SJSA1 (cell line): ENCODE measurements around the gene C3orf18. TPM values are rescaled to one million over a fixed set of nuclear protein-coding genes. Genes with fewer than 3 reads are reported as not detected.

Source experiments
- total RNA-seq: library from RNA; depleted of rRNA; stranded (reverse); fragments of >200 nt; shearing (Covaris generic); gene quantifications from 2 replicates; pipeline ENCODE4 v1.2.3, GENCODE V29; 2014; rRNA removed

Gene C3orf18
- total RNA-seq, 1 experiment from 2014 or later = 9.1 TPM

Other genes starting within 250 kb of the C3orf18 start
- 27.5 and 41.9 TPM in 2 replicates for gene HYAL2, start 245.0 kb downstream of the C3orf18 start, total RNA-seq
- 18.7 and 46.7 TPM in 2 replicates for gene TUSC2, start 239.5 kb downstream of the C3orf18 start, total RNA-seq
- 17.4 and 21.1 TPM in 2 replicates for gene RASSF1, start 226.9 kb downstream of the C3orf18 start, total RNA-seq
- gene ZMYND10, start 222.0 kb downstream of the C3orf18 start, total RNA-seq = 0.97 TPM in 1 of 2 replicates, not detected in the other
- gene NPRL2, start 217.0 kb downstream of the C3orf18 start, total RNA-seq = 4.9 and 9.9 TPM in 2 replicates
- gene CYB561D2, start 216.9 kb downstream of the C3orf18 start, total RNA-seq = 13.7 and 14.3 TPM in 2 replicates
- gene TMEM115, start 208.2 kb downstream of the C3orf18 start, total RNA-seq = 40.6 and 51.2 TPM in 2 replicates
- not detected in 2 replicates for gene CACNA2D2, start 64.1 kb downstream of the C3orf18 start, total RNA-seq
- gene HEMK1, start 1.8 kb upstream of the C3orf18 start, total RNA-seq = 7.3 and 9.3 TPM in 2 replicates
- gene CISH, start 44.0 kb upstream of the C3orf18 start, total RNA-seq = 0.92 TPM in 1 of 2 replicates, not detected in the other
- 7.3 and 17.4 TPM in 2 replicates for gene MAPKAPK3, start 49.4 kb upstream of the C3orf18 start, total RNA-seq
- gene DOCK3, start 107.2 kb upstream of the C3orf18 start, total RNA-seq = 0.09 and 0.29 TPM in 2 replicates